A549 (cell line): Measurements from ENCODE around the gene MYO1E. TPM values are rescaled to one million over a fixed set of nuclear protein-coding genes. Genes with fewer than 3 reads are reported as not detected.
A peak's percentile ranks its signal among the peaks of the same experiment; 100 is the strongest.

Experiments used
- ATAC-seq, 2 experiments: fragments of 200-7000 bp in 1 of 2; fragments of >200 bp in 1 of 2; cut with Nextera tagmentation in 1 of 2; cut with Tn5 transposase in 1 of 2; 3 replicates each; pipeline versions ENCODE4 v1.8.0 to v1.9.1; 2018 to 2020; ENCODE audit warnings: mild to moderate bottlenecking in 1 of 2, moderate library complexity in 1 of 2
- CTCF ChIA-PET: fragments of 300-600 bp; sonication (Branson Sonifier 250); formaldehyde crosslinking; extraction: SDS; loops from one replicate; lab custom pipeline; 2021; ENCODE audit warnings: antibody characterized with exemption, inconsistent platforms; lab: Yijun Ruan, JAX
- POLR2A ChIA-PET: fragments of 350-600 bp; formaldehyde crosslinking; extraction: SDS; loops from one replicate; lab custom pipeline; 2021; ENCODE audit warnings: antibody characterized with exemption, inconsistent platforms; lab: Yijun Ruan, JAX
- DNase-seq, 2 experiments: peaks; one replicate each; pipeline versions ENCODE4 v3.0.0 to v3.0.0-alpha.2; 2011 to 2016; ENCODE audit warnings: low read depth in 1 of 2, low spot score in 1 of 2
- FAIRE-seq: peaks from 2 replicates; lab custom pipeline; 2011; peaks lifted over from hg19 to GRCh38; lab: Jason Lieb, UNC
- H3K27ac ChIP-seq, 2 experiments: fragments of >200 bp; sonication (Bioruptor Twin); formaldehyde crosslinking; 3 replicates each; pipeline ENCODE4 v1.5.1; 2016 to 2017
- H3K4me1 ChIP-seq: fragments of >200 bp; sonication (Bioruptor Twin); formaldehyde crosslinking; 3 replicates; pipeline ENCODE4 v1.6.1; 2016
- H3K4me2 ChIP-seq: fragments of >200 bp; sonication (Bioruptor Twin); formaldehyde crosslinking; 3 replicates; pipeline ENCODE4 v1.6.1; 2016
- H3K4me3 ChIP-seq: fragments of >200 bp; sonication (Bioruptor Twin); formaldehyde crosslinking; 3 replicates; pipeline ENCODE4 v1.5.1; 2016
- H3K9me3 ChIP-seq: fragments of >200 bp; sonication (Bioruptor Twin); formaldehyde crosslinking; 3 replicates; pipeline ENCODE4 v1.6.1; 2016
- CHD4 ChIP-seq: fragments of 200-600 bp; sonication (generic); IDR thresholded peaks from 2 replicates; pipeline ENCODE4 v1.6.1; 2016; ENCODE audit warnings: antibody characterized with exemption, mild to moderate bottlenecking, borderline replicate concordance
- EHF ChIP-seq: fragments of 250-450 bp; sonication (Bioruptor Pico); IDR thresholded peaks from 2 replicates; pipeline ENCODE4 v1.5.0; 2020; ENCODE audit warnings: mild to moderate bottlenecking
- EHMT2 ChIP-seq: fragments of 200-600 bp; sonication (generic); IDR thresholded peaks from 2 replicates; pipeline ENCODE4 v1.6.1; 2016; ENCODE audit warnings: antibody characterized with exemption, low read depth, mild to moderate bottlenecking, moderate library complexity
- EP300 ChIP-seq, 2 experiments: fragments of >200 bp; sonication (Bioruptor Twin); formaldehyde crosslinking; IDR thresholded peaks; 2 replicates in 1 of 2; 3 replicates in 1 of 2; pipeline ENCODE4 v1.6.1; 2016 to 2017
- ESRRA ChIP-seq: fragments of 150-350 bp; IDR thresholded peaks from 2 replicates; pipeline ENCODE4 v1.6.1; 2014; ENCODE audit warnings: mild to moderate bottlenecking, low read length, borderline replicate concordance
- FOXS1 ChIP-seq: fragments of 250-450 bp; sonication (Bioruptor Pico); IDR thresholded peaks from 2 replicates; pipeline ENCODE4 v1.5.0; 2020; ENCODE audit warnings: mild to moderate bottlenecking, moderate library complexity
- GATA3 ChIP-seq: IDR thresholded peaks from 2 replicates; pipeline ENCODE4 v1.6.1; 2012; ENCODE audit warnings: borderline replicate concordance
- HEYL ChIP-seq: fragments of 250-450 bp; sonication (Bioruptor Pico); IDR thresholded peaks from 2 replicates; pipeline ENCODE4 v1.8.0; 2021; ENCODE audit warnings: mild to moderate bottlenecking, moderate library complexity
- HOXA7 ChIP-seq: fragments of 250-450 bp; sonication (Bioruptor Pico); IDR thresholded peaks from 2 replicates; pipeline ENCODE4 v1.5.0; 2020; ENCODE audit warnings: mild to moderate bottlenecking, moderate library complexity
- JUN ChIP-seq, 2 experiments: fragments of >200 bp; sonication (Bioruptor Twin); formaldehyde crosslinking; IDR thresholded peaks; 2 replicates in 1 of 2; 3 replicates in 1 of 2; pipeline ENCODE4 v1.6.1; 2016 to 2017
- JUNB ChIP-seq: fragments of >200 bp; sonication (Bioruptor Twin); formaldehyde crosslinking; IDR thresholded peaks from 2 replicates; pipeline ENCODE4 v1.6.1; 2016
- NFE2L2 ChIP-seq: fragments of 150-350 bp; conservative IDR thresholded peaks from 2 replicates; pipeline ENCODE4 v1.6.1; 2014; ENCODE audit warnings: low read length
- NPAS2 ChIP-seq: fragments of 250-450 bp; sonication (Bioruptor Pico); IDR thresholded peaks from 2 replicates; pipeline ENCODE4 v1.8.0; 2022; ENCODE audit warnings: mild to moderate bottlenecking, moderate library complexity, borderline replicate concordance
- RAD21 ChIP-seq, 2 experiments: fragments of >200 bp in 1 of 2; sonication (Bioruptor Twin) in 1 of 2; formaldehyde crosslinking in 1 of 2; IDR thresholded peaks in 1 of 2; conservative IDR thresholded peaks in 1 of 2; 2 replicates in 1 of 2; 3 replicates in 1 of 2; pipeline ENCODE4 v1.6.1; 2012 to 2018; ENCODE audit warnings: inconsistent platforms in 1 of 2
- RARB ChIP-seq: fragments of 250-450 bp; sonication (Bioruptor Pico); IDR thresholded peaks from 2 replicates; pipeline ENCODE4 v1.8.0; 2021; ENCODE audit warnings: mild to moderate bottlenecking, moderate library complexity
- RCOR1 ChIP-seq: fragments of 150-350 bp; IDR thresholded peaks from 2 replicates; pipeline ENCODE4 v1.6.1; 2014; ENCODE audit warnings: antibody characterized with exemption, low read length, low read depth
- RFX5 ChIP-seq: fragments of 450-650 bp; IDR thresholded peaks from 2 replicates; pipeline ENCODE4 v1.7.1; 2014; ENCODE audit warnings: antibody characterized with exemption, mild to moderate bottlenecking, moderate library complexity
- RNF2 ChIP-seq: fragments of 200-600 bp; sonication (generic); IDR thresholded peaks from 2 replicates; pipeline ENCODE4 v1.6.1; 2016; ENCODE audit warnings: low read depth, mild to moderate bottlenecking, antibody characterized with exemption, moderate library complexity, borderline replicate concordance
- SMC3 ChIP-seq: fragments of >200 bp; sonication (Bioruptor Twin); formaldehyde crosslinking; IDR thresholded peaks from 3 replicates; pipeline ENCODE4 v1.6.1; 2018; ENCODE audit warnings: inconsistent platforms
- TFCP2L1 ChIP-seq: fragments of 250-450 bp; sonication (Bioruptor Pico); IDR thresholded peaks from 2 replicates; pipeline ENCODE4 v1.5.0; 2021; ENCODE audit warnings: mild to moderate bottlenecking
- ZFP36 ChIP-seq: fragments of 450-650 bp; IDR thresholded peaks from 2 replicates; pipeline ENCODE4 v1.6.1; 2014; ENCODE audit warnings: borderline replicate concordance; ENCODE audit not compliant: partially characterized antibody
- WGBS: methylation state at CpG from one replicate; pipeline ENCODE4 v1.1.6; 2017; ENCODE audit errors: missing lambda C conversion rate; 5-methylcytosine and 5-hydroxymethylcytosine counted together
- polyA plus RNA-seq, 4 experiments: library from polyadenylated mRNA; depleted of rRNA in 3 of 4; stranded (reverse); fragments of >200 nt; fragmentation: RNase III in 1 of 4; extraction: RNeasy Plus Mini Kit Qiagen cat#74134 plus additional on column Dnase treatment in 1 of 4; gene quantifications; 2 replicates in 3 of 4; 3 replicates in 1 of 4; pipeline ENCODE4 v1.2.3, GENCODE V29; 2011 to 2017
- TF ChIP-seq, protein P1 (sequence below): fragments of >200 bp; sonication (Bioruptor Twin); formaldehyde crosslinking; IDR thresholded peaks from 3 replicates; pipeline ENCODE4 v1.6.1; 2016
- TF ChIP-seq, protein P2 (sequence below): fragments of 450-650 bp; IDR thresholded peaks from 2 replicates; pipeline ENCODE4 v1.6.1; 2014; ENCODE audit warnings: antibody characterized with exemption
- TF ChIP-seq, protein P3 (sequence below): fragments of 200-600 bp; sonication (generic); IDR thresholded peaks from 2 replicates; pipeline ENCODE4 v1.6.1; 2016; ENCODE audit warnings: antibody characterized with exemption, mild to moderate bottlenecking, moderate library complexity
- TF ChIP-seq, protein P4 (sequence below): IDR thresholded peaks from 2 replicates; pipeline ENCODE4 v1.6.1; 2012; ENCODE audit warnings: low read depth, borderline replicate concordance

MYO1E gene
- polyA plus RNA-seq, 2 of the 4 experiments (the other 2 are of a cell fraction), result 202 to 497 TPM

DNA sequence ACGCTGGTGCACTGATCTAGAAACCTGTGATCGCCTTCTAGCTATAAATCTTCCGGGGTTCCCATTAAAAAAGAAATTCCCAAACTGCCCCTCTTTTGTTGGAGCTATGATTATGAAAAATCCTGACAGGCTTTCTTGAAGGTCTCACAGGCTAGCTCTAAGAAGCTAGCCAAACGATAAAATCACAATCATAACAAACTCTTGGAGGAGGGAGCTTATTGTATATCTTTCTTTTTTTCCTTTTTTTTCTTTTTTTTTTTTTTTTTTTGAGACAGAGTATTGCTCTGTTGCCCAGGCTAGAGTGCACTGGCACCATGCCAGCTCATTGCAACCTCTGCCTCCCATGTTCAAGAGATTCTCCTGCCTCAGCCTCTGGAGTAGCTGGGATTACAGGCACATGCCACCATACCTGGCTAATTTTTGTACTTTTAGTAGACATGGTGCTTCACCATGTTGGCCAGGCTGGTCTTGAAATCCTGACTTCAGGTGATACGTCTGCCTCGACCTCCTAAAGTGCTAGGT is 72.0 kb downstream of the MYO1E start:
- no peak for FAIRE-seq
- ChIA-PET POLR2A (interaction anchor here (0.6 to 1.9 kb wide), 10 partner anchors 9 to 137 kb away, joined by 3 to 14 read pairs (median 4); partner anchors contain the start of genes FAM81A and MYO1E), CTCF (interaction anchor here (0.6 to 2.8 kb wide), 6 partner anchors 10 to 200 kb away, joined by 3 to 12 read pairs (median 4); no protein-coding TSS in a partner anchor)
- 23% methylated on average over 6 of the region's 6 CpGs for WGBS
- Histone ChIP-seq H3K4me3 (peak overlapping the region; percentile 18; the same call in 2 of the 3 replicates), H3K27ac (peak overlapping the region; percentile 93 to 95), H3K4me1 (peaks cover 100% of the 10 kb centered on the region), H3K9me3 (no peaks in the 10 kb centered on the region), H3K4me2 (peak overlapping the region; percentile 83)
- peak in 1 of 2 experiments; percentile 65 for DNase-seq
- ATAC-seq, result peak in 1 of 2 experiments; percentile 13; a peak in 3 of 6 replicates
- TF ChIP-seq, protein P1, sequence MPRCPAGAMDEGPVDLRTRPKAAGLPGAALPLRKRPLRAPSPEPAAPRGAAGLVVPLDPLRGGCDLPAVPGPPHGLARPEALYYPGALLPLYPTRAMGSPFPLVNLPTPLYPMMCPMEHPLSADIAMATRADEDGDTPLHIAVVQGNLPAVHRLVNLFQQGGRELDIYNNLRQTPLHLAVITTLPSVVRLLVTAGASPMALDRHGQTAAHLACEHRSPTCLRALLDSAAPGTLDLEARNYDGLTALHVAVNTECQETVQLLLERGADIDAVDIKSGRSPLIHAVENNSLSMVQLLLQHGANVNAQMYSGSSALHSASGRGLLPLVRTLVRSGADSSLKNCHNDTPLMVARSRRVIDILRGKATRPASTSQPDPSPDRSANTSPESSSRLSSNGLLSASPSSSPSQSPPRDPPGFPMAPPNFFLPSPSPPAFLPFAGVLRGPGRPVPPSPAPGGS, result 0 out of 3 replicates have a peak, but pooled peaks have one; percentile 32
- TF ChIP-seq JUN (IDR thresholded peaks at IDR 0.05) (peak; percentile 12 to 79; a peak in 1 of 5 replicates), FOXS1 (CRISPR knock-in tag) (no peak), CHD4 (0 out of 2 replicates have a peak, but pooled peaks have one; percentile 39), EP300 (IDR thresholded peaks at IDR 0.05) (0 out of 5 replicates have a peak, but pooled peaks of 1 of the 2 experiments have one; percentile 12), SMC3 (0 out of 3 replicates have a peak, but pooled peaks have one; percentile 1)
- TF ChIP-seq, protein P2, sequence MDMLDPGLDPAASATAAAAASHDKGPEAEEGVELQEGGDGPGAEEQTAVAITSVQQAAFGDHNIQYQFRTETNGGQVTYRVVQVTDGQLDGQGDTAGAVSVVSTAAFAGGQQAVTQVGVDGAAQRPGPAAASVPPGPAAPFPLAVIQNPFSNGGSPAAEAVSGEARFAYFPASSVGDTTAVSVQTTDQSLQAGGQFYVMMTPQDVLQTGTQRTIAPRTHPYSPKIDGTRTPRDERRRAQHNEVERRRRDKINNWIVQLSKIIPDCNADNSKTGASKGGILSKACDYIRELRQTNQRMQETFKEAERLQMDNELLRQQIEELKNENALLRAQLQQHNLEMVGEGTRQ, result no peak

DNA sequence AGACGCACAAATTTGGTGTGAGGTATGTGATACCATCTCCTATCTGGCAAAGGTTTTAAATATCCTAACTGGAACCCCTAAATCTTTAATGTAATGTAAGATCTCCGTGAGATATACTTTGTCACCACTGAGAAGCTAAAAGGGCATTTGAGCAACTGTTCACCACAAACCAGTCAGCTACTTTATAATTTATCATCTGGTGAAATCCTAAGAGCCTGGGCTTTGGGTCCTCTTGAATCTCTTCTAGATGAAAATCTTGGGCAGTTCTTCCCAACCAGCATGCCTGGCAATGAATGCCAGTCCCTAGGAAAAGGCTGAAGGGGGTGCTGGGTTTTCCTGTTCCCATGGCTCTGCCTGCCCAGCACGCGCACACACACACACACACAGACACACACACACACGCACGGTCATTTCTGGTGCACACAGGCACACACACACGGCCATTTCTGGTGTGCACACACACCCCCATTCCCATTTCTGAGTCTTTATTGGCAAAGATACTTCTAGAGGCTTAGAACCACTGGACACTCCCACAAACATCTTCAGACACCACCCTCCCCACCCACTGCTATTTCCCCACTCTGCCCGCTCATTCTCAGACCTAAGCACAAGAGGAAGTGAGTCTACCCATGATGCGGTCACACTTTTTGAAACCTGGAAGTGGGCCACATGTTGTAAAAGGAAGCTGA is 72.6 kb downstream of the MYO1E start:
- Histone ChIP-seq H3K27ac (peak overlapping the region; percentile 93 to 95), H3K4me1 (peaks cover 100% of the 10 kb centered on the region), H3K4me2 (peak overlapping the region; percentile 83), H3K4me3 (peak overlapping the region; percentile 18), H3K9me3 (no peaks in the 10 kb centered on the region)
- DNase-seq (peak; percentile 91 to 97), ATAC-seq (peak; percentile 84 to 87), FAIRE-seq (peak; percentile 7)
- ChIA-PET CTCF (interaction anchor here (0.6 to 2.8 kb wide), 9 partner anchors 10 to 201 kb away, joined by 3 to 12 read pairs (median 4); no protein-coding TSS in a partner anchor), POLR2A (interaction anchor here (0.6 to 1.9 kb wide), 11 partner anchors 8 to 138 kb away, joined by 3 to 14 read pairs (median 4); partner anchors contain the start of genes FAM81A and MYO1E)
- 24% methylated on average over 9 of the region's 9 CpGs for WGBS
- TF ChIP-seq SMC3, result peak; percentile 43; the same call in 2 of the 3 replicates
- 0 out of 2 replicates have a peak, but pooled peaks have one; percentile 13 for TF ChIP-seq HOXA7 (CRISPR knock-in tag)
- TF ChIP-seq ESRRA, result no peak
- no peak for TF ChIP-seq RNF2
- TF ChIP-seq, protein P3, sequence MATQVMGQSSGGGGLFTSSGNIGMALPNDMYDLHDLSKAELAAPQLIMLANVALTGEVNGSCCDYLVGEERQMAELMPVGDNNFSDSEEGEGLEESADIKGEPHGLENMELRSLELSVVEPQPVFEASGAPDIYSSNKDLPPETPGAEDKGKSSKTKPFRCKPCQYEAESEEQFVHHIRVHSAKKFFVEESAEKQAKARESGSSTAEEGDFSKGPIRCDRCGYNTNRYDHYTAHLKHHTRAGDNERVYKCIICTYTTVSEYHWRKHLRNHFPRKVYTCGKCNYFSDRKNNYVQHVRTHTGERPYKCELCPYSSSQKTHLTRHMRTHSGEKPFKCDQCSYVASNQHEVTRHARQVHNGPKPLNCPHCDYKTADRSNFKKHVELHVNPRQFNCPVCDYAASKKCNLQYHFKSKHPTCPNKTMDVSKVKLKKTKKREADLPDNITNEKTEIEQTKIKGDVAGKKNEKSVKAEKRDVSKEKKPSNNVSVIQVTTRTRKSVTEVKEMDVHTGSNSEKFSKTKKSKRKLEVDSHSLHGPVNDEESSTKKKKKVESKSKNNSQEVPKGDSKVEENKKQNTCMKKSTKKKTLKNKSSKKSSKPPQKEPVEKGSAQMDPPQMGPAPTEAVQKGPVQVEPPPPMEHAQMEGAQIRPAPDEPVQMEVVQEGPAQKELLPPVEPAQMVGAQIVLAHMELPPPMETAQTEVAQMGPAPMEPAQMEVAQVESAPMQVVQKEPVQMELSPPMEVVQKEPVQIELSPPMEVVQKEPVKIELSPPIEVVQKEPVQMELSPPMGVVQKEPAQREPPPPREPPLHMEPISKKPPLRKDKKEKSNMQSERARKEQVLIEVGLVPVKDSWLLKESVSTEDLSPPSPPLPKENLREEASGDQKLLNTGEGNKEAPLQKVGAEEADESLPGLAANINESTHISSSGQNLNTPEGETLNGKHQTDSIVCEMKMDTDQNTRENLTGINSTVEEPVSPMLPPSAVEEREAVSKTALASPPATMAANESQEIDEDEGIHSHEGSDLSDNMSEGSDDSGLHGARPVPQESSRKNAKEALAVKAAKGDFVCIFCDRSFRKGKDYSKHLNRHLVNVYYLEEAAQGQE, result no peak
- no peak for TF ChIP-seq NFE2L2
- TF ChIP-seq EP300 (IDR thresholded peaks at IDR 0.05), result peak; percentile 67 to 82; a peak in 3 of 5 replicates
- TF ChIP-seq EHMT2, result no peak
- TF ChIP-seq RARB (CRISPR knock-in tag), result no peak
- TF ChIP-seq, protein P4, sequence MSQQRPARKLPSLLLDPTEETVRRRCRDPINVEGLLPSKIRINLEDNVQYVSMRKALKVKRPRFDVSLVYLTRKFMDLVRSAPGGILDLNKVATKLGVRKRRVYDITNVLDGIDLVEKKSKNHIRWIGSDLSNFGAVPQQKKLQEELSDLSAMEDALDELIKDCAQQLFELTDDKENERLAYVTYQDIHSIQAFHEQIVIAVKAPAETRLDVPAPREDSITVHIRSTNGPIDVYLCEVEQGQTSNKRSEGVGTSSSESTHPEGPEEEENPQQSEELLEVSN, result peak; percentile 46
- peak; percentile 57 for TF ChIP-seq JUNB
- no peak for TF ChIP-seq RCOR1
- no peak for TF ChIP-seq NPAS2
- no peak for TF ChIP-seq ZFP36
- peak; percentile 42; the same call in 1 of the 2 replicates for TF ChIP-seq TFCP2L1 (CRISPR knock-in tag)
- TF ChIP-seq EHF (CRISPR knock-in tag), result peak; percentile 80
- TF ChIP-seq, protein P1, result peak; percentile 78; the same call in 1 of the 3 replicates
- no peak for TF ChIP-seq HEYL (CRISPR knock-in tag)
- peak; percentile 28; the same call in 1 of the 2 replicates for TF ChIP-seq GATA3
- no peak for TF ChIP-seq RFX5
- TF ChIP-seq FOXS1 (CRISPR knock-in tag), result no peak
- peak; percentile 17 to 46; a peak in 4 of 5 replicates for TF ChIP-seq RAD21 (conservative IDR thresholded peaks at IDR 0.05 in 1 of 2, IDR thresholded peaks at IDR 0.05 in 1 of 2)
